Fibroblast of villous mesenchyme (primary cell): ENCODE results near the gene B3GALT2. TPM values are rescaled to one million over a fixed set of nuclear protein-coding genes. Genes with fewer than 3 reads are reported as not detected.

Experiments
- DNase-seq: peaks from one replicate; pipeline ENCODE4 v3.0.0-alpha.2; 2010; ENCODE audit warnings: low read depth
- H3K4me3 ChIP-seq: 2 replicates; pipeline ENCODE4 v1.5.1; 2011; ENCODE audit warnings: low read depth, mild to moderate bottlenecking, low read length
- CTCF ChIP-seq: IDR thresholded peaks from 2 replicates; pipeline ENCODE4 v1.5.1; 2012; ENCODE audit warnings: low read depth, mild to moderate bottlenecking, low read length; ENCODE audit not compliant: insufficient read depth
- total RNA-seq: library from RNA; depleted of rRNA; stranded (reverse); fragments of >200 nt; gene quantifications from 2 replicates; pipeline ENCODE4 v1.2.3, GENCODE V29; 2012

Gene B3GALT2
- total RNA-seq, 1 donor, result 32.8 TPM

- no peak overlapping the region for H3K4me3 ChIP-seq
- no peak for TF ChIP-seq CTCF
- peak; percentile 21 for DNase-seq
Measured at GRCh38 chr1:193156822-193157142, 29.6 kb downstream of the B3GALT2 start.

GRCh38 chr1:193156117-193156821, 30.1 kb downstream of the B3GALT2 start:
- TF ChIP-seq CTCF, result no peak

GRCh38 chr1:193144999-193145398, 41.4 kb downstream of the B3GALT2 start:
- TF ChIP-seq CTCF, result no peak
- DNase-seq, result no peak
- H3K4me3 ChIP-seq, result no peak overlapping the region

More at GRCh38 chr1:193156117-193156821, 30.1 kb downstream of the B3GALT2 start:
- no peak for DNase-seq
- H3K4me3 ChIP-seq, result no peak overlapping the region

- DNase-seq, result no peak
- H3K4me3 ChIP-seq, result no peak overlapping the region
- no peak for TF ChIP-seq CTCF
Measured at GRCh38 chr1:193144361-193144938, 42.0 kb downstream of the B3GALT2 start.

- no peak overlapping the region for H3K4me3 ChIP-seq
- DNase-seq, result peak; percentile 31
- peak; percentile 37 for TF ChIP-seq CTCF
Measured at GRCh38 chr1:193143285-193143684, 43.1 kb downstream of the B3GALT2 start.

GRCh38 chr1:193142409-193142808, 44.0 kb downstream of the B3GALT2 start:
- no peak for TF ChIP-seq CTCF
- H3K4me3 ChIP-seq, result no peak overlapping the region
- DNase-seq, result no peak
